Gastroesophageal sphincter (tissue), 4 donors: Measurements from ENCODE around the gene ZNF546. TPM values are rescaled to one million over a fixed set of nuclear protein-coding genes. Genes with fewer than 3 reads are reported as not detected.
A peak's percentile ranks its signal among the peaks of the same experiment; 100 is the strongest.

Experiments
- ATAC-seq: fragments of 150-250 bp; one replicate; pipeline ENCODE4 v1.9.1; 2016; ENCODE audit warnings: mild to moderate bottlenecking, moderate library complexity
- H3K27ac ChIP-seq, 4 donors: fragments of 200-600 bp; sonication (generic) in 3 of 4; 1 replicate in 3 of 4; 2 replicates in 1 of 4; pipeline ENCODE4 v1.5.1; 2016 to 2019
- H3K27me3 ChIP-seq: fragments of 200-600 bp; sonication (generic); one replicate; pipeline ENCODE4 v1.5.1; 2019
- H3K36me3 ChIP-seq, 2 donors: fragments of 200-600 bp; sonication (generic); one replicate each; pipeline ENCODE4 v1.5.1; 2019; ENCODE audit warnings: control low read depth in 1 of 2
- H3K4me1 ChIP-seq, 3 donors: fragments of 200-600 bp; sonication (generic); 1 replicate in 2 of 3; 2 replicates in 1 of 3; pipeline ENCODE4 v1.5.1; 2016 to 2019; ENCODE audit warnings: control low read depth in 2 of 3
- H3K4me3 ChIP-seq, 2 donors: fragments of 200-600 bp; sonication (generic); one replicate each; pipeline ENCODE4 v1.5.1; 2019; ENCODE audit warnings: mild to moderate bottlenecking in 1 of 2, moderate library complexity in 1 of 2
- H3K9me3 ChIP-seq, 3 donors: fragments of 200-600 bp; sonication (generic); one replicate each; pipeline ENCODE4 v1.5.1; 2017 to 2019; ENCODE audit warnings: control low read depth in 2 of 3
- EP300 ChIP-seq: sonication (generic); formaldehyde crosslinking; IDR thresholded peaks from one replicate; pipeline ENCODE4 v1.6.1; 2017; ENCODE audit warnings: antibody characterized with exemption, mild to moderate bottlenecking
- POLR2A ChIP-seq, 2 donors: fragments of 450-650 bp; IDR thresholded peaks; one replicate each; pipeline ENCODE4 v1.6.1; 2017; ENCODE audit warnings: antibody characterized with exemption in 2 of 2, mild to moderate bottlenecking in 2 of 2, moderate library complexity in 1 of 2
- POLR2AphosphoS5 ChIP-seq: sonication (generic); formaldehyde crosslinking; IDR thresholded peaks from one replicate; pipeline ENCODE4 v1.6.1; 2017; ENCODE audit warnings: antibody characterized with exemption
- WGBS, 2 donors: methylation state at CpG; one replicate each; pipeline ENCODE4 v1.1.5; 2018; ENCODE audit warnings: low coverage in 1 of 2; 5-methylcytosine and 5-hydroxymethylcytosine counted together
- total RNA-seq, 4 donors: library from RNA; depleted of rRNA; stranded (reverse); fragments of >200 nt; gene quantifications; one replicate each; pipeline ENCODE4 v1.1.0, GENCODE V29; 2016
- TF ChIP-seq, protein P1 (sequence below), 4 experiments: fragments of 200-600 bp in 2 of 4; fragments of 450-650 bp in 2 of 4; sonication (generic) in 1 of 4; IDR thresholded peaks; one replicate each; pipeline ENCODE4 v1.5.1; 2017 to 2019; ENCODE audit warnings: antibody characterized with exemption in 4 of 4, mild to moderate bottlenecking in 2 of 4, moderate library complexity in 2 of 4

Gene ZNF546
- total RNA-seq, 4 donors from 2014 or later = 5.2 to 17.7 (median 7.5) TPM

DNA sequence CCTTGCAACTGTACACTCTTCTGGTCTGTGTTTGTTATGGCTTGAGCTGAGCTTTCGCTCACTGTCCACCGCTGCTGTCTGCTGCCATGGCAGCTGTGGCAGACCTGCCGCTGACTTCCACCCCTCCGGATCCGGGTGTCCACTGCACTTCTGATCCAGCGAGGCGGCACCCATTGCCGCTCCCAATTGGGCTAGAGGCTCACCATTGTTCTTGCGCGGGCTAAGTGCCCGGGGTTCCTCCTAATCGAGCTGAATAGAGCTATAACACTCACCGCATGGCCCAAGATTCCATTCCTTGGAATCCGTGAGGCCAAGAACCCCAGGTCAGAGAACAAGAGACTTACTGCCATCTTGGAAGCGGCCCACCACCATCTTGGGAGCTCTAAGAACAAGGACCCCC lies 28.1 kb upstream of the ZNF546 start:
- no peaks in the 10 kb centered on the region for H3K27me3 ChIP-seq
- ATAC-seq = no peak
- H3K9me3 ChIP-seq = no peaks in the 10 kb centered on the region
- 100% methylated on average over 1 of the region's 15 CpGs; no CpG with 5 or more reads in 1 of the 2 donors for WGBS, 2 donors
- H3K4me3 ChIP-seq = no peak overlapping the region
- H3K4me1 ChIP-seq = peaks cover 0 to 36% (median 8%) of the 10 kb centered on the region in 3 donors
- H3K27ac ChIP-seq = no peak overlapping the region
- TF ChIP-seq EP300 (no peak), POLR2A (IDR thresholded peaks at IDR 0.05) (no peak), POLR2AphosphoS5 (no peak)
- TF ChIP-seq, protein P1, sequence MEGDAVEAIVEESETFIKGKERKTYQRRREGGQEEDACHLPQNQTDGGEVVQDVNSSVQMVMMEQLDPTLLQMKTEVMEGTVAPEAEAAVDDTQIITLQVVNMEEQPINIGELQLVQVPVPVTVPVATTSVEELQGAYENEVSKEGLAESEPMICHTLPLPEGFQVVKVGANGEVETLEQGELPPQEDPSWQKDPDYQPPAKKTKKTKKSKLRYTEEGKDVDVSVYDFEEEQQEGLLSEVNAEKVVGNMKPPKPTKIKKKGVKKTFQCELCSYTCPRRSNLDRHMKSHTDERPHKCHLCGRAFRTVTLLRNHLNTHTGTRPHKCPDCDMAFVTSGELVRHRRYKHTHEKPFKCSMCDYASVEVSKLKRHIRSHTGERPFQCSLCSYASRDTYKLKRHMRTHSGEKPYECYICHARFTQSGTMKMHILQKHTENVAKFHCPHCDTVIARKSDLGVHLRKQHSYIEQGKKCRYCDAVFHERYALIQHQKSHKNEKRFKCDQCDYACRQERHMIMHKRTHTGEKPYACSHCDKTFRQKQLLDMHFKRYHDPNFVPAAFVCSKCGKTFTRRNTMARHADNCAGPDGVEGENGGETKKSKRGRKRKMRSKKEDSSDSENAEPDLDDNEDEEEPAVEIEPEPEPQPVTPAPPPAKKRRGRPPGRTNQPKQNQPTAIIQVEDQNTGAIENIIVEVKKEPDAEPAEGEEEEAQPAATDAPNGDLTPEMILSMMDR (IDR thresholded peaks at IDR 0.05) = no peak
- peaks cover 0 to 17% of the 10 kb centered on the region in 2 donors for H3K36me3 ChIP-seq

DNA sequence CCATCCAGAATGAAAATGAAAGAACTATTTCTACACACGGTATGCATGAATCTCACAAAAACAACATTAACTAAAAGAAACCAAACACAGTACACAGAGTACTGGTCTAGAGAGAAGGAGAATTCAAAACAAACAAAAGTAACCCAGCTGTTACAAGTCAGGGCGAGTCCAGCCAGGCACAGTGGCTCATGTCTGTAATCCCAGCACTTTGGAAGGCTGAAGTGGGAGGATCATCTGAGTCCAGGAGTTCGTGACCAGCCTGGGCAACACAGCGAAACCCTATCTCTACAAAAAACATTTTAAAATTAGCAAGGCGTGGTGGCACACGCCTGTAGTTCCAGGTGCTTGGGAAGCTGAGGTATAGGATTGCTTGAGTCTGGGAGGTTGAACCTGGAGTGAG lies 27.6 kb upstream of the ZNF546 start:
- no peak for ATAC-seq
- H3K9me3 ChIP-seq = no peaks in the 10 kb centered on the region
- H3K4me3 ChIP-seq = no peak overlapping the region
- H3K4me1 ChIP-seq = peaks cover 0 to 36% (median 8%) of the 10 kb centered on the region in 3 donors
- H3K27me3 ChIP-seq = no peaks in the 10 kb centered on the region
- H3K36me3 ChIP-seq = peaks cover 0 to 22% of the 10 kb centered on the region in 2 donors
- 83 to 87% methylated on average over 6 of the region's 6 CpGs for WGBS, 2 donors
- TF ChIP-seq POLR2AphosphoS5 = no peak
- no peak for TF ChIP-seq EP300
- TF ChIP-seq POLR2A (IDR thresholded peaks at IDR 0.05) = no peak
- TF ChIP-seq, protein P1 (IDR thresholded peaks at IDR 0.05) = no peak
- no peak overlapping the region for H3K27ac ChIP-seq

DNA sequence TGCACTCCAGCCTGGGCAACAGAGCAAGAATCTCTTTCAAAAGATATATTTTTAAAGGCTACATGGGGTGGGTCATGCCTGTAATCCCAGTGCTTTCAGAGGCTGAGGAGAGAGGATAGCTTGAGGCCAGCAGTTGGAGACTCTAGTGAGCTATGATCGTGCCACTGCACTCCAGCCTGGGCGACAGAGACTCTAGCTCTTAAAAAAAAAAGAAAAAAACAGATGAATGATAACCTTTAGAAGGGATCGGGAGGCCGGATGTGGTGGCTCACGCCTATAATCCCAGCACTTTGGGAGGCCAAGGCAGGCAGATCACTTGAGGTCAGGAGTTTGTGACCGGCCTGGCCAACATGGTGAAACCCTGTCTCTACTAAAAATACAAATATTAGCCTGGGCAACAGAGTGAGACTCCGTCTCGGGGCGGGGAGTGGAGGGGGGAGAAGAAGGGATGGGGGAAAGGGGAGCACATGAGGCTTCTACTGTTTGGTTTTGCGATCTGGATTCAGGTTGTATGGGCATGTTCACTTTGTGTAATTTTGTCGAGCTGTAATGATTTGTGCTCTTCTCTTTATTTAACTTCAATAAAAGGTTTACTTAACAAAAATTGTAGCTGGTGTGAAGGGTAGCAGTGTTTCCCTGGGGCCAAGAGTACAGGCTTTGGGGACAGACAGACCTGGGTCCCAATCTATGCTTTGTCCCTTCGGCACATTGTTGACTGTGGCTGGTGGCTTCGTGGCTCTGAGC lies 27.0 kb upstream of the ZNF546 start:
- 62 to 76% methylated on average over 11 to 12 of the region's 13 CpGs for WGBS, 2 donors
- Histone ChIP-seq H3K27me3 (no peaks in the 10 kb centered on the region), H3K27ac (peak overlapping the region; percentile 75 to 93 (median 88)), H3K4me3 (peak overlapping the region; percentile 62 to 74), H3K9me3 (no peaks in the 10 kb centered on the region), H3K36me3 (peaks cover 0 to 28% of the 10 kb centered on the region in 2 donors), H3K4me1 (peaks cover 0 to 36% (median 8%) of the 10 kb centered on the region in 3 donors)
- no peak for TF ChIP-seq EP300
- TF ChIP-seq POLR2A (IDR thresholded peaks at IDR 0.05) = no peak
- TF ChIP-seq, protein P1 (IDR thresholded peaks at IDR 0.05) = no peak
- no peak for TF ChIP-seq POLR2AphosphoS5
- ATAC-seq = no peak

DNA sequence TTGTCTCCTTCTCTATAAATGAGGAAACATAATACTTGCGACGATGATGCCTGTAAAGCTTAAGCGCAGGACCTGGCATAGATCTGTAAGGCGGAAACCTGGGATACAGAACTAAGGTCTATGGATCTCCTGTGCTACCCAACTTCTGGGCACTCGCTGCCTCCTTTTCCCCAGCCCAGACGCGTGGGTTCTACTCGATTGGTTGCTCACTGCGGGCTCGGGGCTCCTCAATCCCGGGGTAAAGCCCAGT lies 26.5 kb upstream of the ZNF546 start:
- Histone ChIP-seq H3K4me3 (peak overlapping the region; percentile 62 to 74), H3K4me1 (peaks cover 0 to 36% (median 8%) of the 10 kb centered on the region in 3 donors), H3K9me3 (no peaks in the 10 kb centered on the region), H3K36me3 (peaks cover 0 to 33% of the 10 kb centered on the region in 2 donors), H3K27ac (peak overlapping the region; percentile 75 to 93 (median 88)), H3K27me3 (no peaks in the 10 kb centered on the region)
- TF ChIP-seq EP300 (no peak), POLR2AphosphoS5 (no peak), POLR2A (IDR thresholded peaks at IDR 0.05) (no peak)
- TF ChIP-seq, protein P1 (IDR thresholded peaks at IDR 0.05) = no peak
- ATAC-seq = no peak
- 4% methylated on average over 11 of the region's 11 CpGs; no CpG with 5 or more reads in 1 of the 2 donors for WGBS, 2 donors
